Activated CD4-positive, alpha-beta T cell treated with anti-CD3 and anti-CD28 coated beads for 1 hour (primary cell): Measurements from ENCODE around the gene DOCK2.
"Not testable (repeated sequence)": the region's sequence is repeated elsewhere in the genome, so short reads cannot be mapped to it uniquely, and the experiment has no call there.

Experiments used
- DNase-seq: peaks from one replicate; pipeline ENCODE4 v3.0.0-alpha.2; 2020

The DOCK2 gene

DNA sequence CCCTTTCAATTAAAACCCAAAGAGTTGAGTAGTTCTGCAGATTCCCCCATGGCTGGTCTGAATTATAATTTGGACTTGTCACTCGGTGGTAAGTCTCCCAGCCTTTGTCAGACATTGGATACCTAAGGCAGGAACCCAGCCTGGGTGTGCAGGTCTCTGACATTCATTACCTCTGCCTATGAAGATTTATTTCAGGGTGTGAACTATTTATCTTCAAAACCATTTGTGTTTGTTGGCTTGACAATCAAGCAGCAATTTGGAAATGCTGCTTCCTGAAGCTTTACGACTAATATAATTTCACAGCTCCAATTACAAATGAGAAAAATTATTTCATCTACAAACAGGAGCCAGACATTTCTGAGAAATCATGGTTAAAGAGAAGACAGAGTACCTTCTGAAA lies 160.5 kb downstream of the DOCK2 start:
- DNase-seq = no peak

- DNase-seq = no peak
These were observed 161.4 kb downstream of the DOCK2 start for GRCh38 chr5:169798438-169798837.

- DNase-seq = no peak
These were observed 162.0 kb downstream of the DOCK2 start for GRCh38 chr5:169798906-169799660.

GRCh38 chr5:169801324-169801777 lies 164.3 kb downstream of the DOCK2 start:
- no peak for DNase-seq

GRCh38 chr5:169801781-169802180 lies 164.7 kb downstream of the DOCK2 start:
- no peak for DNase-seq

GRCh38 chr5:169803077-169803981 lies 166.3 kb downstream of the DOCK2 start:
- no peak for DNase-seq

- no peak for DNase-seq
These were observed 167.8 kb downstream of the DOCK2 start for GRCh38 chr5:169804861-169805260.

DNA sequence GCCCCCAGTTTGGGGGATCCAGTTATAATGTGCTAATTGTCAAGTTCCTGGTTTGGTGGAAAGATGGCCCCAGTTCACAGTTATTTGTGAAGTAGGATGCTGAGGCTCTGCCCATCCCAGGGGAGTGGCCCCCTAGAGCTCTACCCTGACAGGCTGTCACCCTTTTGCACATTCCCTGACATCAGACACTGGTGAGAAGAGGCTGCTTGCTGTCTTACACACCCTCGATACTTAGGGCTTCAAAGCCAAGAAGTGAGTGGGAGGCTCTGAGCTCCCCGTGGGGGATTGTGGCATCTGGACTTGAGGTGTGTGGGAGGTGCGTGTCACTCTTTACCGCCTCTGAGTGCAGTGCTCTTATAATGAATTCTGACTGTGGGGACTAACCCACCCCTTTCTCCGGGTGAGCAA lies 168.5 kb downstream of the DOCK2 start:
- no peak for DNase-seq

DNA sequence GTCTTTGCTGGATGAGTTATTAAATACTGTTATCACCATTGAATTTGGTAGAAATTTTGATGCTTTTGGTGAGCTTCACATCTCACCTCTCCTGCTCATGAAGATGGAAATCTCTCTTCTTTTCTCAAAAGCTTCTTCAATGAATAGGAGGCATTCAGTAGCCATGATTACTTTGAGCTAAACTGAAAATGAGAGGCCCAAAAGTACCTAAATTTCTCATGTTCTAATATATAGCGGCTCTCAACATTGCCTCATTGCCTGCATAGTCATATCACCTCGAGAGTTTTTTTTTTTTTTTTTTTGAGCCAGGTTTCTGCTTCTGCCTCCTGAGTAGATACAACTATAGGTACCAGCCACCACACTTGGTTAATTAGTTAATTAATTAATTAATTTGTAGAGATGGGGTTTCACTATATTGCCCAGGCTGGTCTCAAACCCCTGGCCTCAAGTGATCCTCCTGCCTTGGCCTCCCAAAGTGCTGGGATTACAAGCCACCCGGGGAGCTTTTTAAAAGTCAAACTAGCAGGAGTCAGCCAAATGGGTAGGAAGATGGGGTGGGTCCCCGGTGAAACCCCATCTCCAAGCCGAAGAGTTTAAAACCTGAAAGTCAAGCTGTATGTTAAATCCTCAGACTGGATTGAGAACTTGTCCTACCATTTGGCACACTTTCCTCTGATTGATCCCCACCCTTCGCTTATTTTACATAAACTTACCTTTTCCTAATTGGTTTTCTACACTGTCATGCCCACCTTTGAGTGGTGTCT lies 169.0 kb downstream of the DOCK2 start:
- no peak for DNase-seq

DNA sequence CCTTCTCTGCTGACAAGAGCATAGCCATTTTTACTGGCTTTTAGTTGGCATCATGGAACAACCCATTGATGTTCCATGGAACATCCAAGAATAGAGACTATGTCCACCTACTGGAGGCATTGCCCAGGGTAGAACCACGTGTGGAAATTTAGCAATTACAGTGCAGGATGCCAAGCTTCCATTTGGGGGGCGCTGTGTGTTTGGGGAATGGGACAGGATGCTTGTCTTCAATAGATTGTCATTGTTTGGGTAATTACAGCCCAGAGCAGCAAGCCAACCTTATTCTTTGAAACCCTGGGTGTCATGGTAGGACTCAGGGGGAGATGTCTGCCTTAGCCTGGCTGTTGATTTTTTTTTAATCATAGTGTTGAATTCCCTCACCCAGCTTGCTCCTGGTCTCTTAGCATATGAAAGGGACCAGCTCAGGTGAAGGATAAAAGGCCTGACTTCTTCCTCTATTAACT lies 171.1 kb downstream of the DOCK2 start:
- DNase-seq = no peak

GRCh38 chr5:169808880-169809279 lies 171.8 kb downstream of the DOCK2 start:
- not testable (repeated sequence) for DNase-seq

GRCh38 chr5:169809281-169809680 lies 172.2 kb downstream of the DOCK2 start:
- no peak for DNase-seq

DNA sequence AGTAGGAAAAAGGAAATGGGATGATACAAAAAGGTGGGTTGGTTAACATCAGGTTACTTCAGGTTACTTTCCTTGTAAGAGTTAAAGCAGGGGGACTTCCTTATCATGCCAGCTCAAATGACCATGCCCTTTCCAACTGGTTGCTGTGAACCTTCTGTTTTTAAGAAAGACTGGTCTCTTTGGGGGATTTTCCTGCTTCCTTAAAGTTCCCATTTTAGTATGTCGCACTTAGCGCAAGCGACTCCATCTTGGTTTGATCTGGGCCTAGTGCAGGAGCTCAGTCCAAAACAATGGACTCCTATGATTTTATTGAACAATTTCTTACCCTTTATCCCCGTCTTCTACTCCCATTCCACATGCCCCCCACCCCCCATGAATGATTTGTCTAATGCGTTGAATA lies 173.4 kb downstream of the DOCK2 start:
- no peak for DNase-seq

GRCh38 chr5:169811023-169811422 lies 173.9 kb downstream of the DOCK2 start:
- DNase-seq = no peak

- DNase-seq = no peak
These were observed 174.6 kb downstream of the DOCK2 start for GRCh38 chr5:169811680-169812079.

DNA sequence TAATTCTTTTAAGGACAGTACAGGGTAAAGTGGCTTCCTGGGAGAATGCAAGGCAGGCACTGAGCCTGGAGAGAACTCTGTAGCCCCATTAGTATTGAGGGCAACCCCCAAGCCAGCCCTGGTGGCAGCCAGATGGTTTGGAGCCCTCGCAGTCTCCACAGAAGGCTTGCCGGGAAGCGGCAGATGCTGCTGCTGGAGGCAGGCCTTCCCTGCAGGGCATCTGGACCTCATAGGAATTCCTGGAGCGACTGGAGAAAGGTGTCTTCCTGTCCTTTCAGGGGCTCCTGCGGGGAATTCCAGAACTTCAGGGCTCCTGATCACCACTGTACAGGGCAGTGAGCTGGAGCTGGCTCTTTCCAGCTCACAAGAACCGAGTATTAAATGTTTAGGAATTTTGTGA lies 175.7 kb downstream of the DOCK2 start:
- DNase-seq = no peak

DNA sequence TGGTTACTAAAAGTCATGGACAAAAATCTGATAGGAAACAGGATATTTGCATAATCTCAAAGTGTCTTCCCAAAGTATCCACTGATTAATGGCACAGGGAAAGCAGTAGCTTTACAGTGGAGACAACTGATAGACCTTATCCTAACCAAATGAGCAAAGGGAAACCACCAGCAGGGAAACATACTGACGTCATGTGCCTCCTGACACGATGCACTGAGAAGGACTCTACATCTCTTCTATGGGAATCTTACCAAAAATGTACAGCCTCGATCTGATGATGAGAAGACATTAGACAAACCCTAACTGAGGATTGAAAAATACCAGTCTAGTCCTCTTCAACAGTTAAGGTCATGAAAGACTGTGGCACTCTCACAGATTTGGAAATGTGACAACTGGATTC lies 177.0 kb downstream of the DOCK2 start:
- DNase-seq = no peak

GRCh38 chr5:169814522-169814921 lies 177.4 kb downstream of the DOCK2 start:
- DNase-seq = no peak

- no peak for DNase-seq
These were observed 180.0 kb downstream of the DOCK2 start for GRCh38 chr5:169817031-169817430.

DNA sequence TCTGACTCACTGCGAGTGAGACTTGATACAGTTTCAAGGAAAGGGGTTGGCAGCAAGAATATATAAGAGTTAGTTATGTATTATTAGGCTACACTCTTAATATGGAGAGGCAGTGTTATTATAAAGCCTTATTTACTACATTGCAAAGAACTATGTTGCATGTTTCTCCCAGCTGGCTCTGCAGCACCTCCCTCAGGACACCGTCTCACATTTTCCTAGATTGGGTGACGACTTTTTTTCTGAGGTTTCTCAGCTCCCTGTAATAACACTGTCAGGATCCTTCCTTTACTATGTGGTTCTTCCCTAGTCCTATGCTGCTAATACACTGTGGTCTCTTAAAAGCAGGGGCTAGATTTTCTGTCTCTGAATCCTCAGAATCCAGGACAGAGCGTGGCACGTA lies 189.5 kb downstream of the DOCK2 start:
- DNase-seq = no peak

- no peak for DNase-seq
These were observed 190.7 kb downstream of the DOCK2 start for GRCh38 chr5:169827769-169828168.

DNA sequence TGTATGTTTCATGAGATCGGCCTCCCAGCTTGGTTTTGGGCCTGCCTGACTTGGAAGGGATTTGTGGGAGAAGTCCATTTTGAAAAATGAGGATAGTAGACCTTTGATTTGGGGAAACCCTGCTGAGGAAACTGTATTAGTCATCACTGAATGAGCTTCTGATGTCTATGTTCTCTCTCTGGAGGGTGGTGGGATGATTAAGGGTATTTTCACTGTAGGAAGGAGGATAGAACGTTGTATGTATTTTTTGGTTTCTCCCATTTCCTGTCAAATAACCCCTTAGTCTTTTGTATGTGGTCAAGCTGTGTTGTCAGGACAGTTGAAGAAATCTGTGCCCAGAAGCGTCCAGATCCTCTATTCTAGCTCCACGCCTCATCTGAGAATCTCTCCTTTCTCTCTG lies 191.3 kb downstream of the DOCK2 start:
- DNase-seq = no peak

DNA sequence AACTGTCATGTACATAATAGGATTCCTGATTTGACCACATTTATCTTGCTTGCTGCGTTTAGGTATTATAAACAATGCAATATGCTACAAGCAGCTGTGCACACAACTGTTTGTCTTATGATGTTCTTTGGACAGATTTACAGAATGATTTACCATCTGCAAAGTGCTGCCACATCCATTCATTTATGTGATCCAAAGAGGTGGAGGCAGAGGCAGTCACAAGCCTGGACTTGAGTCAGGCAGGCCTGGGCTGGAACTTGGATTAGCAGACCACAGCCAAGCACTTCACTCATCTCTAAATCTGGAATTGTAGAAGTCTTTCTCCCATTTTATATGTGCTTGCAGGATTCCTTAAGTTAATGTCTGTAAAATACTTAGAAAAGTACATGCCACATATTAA lies 194.3 kb downstream of the DOCK2 start:
- no peak for DNase-seq
